Measurements from ENCODE around the gene STN1. TPM values are rescaled to one million over a fixed set of nuclear protein-coding genes. Genes with fewer than 3 reads are reported as not detected.
"Not testable (repeated sequence)": the region's sequence is repeated elsewhere in the genome, so short reads cannot be mapped to it uniquely, and the experiment has no call there.

STN1 gene
- total RNA-seq, 6 experiments from 2014 or later = 12.1 to 15.6 (median 14.7) TPM

- peaks cover 2% of the 10 kb centered on the region for H3K27me3 Mint-ChIP-seq (ENCODE audit: insufficient read depth)
- H3K36me3 Mint-ChIP-seq (ENCODE audit: low read depth) = peaks cover 4% of the 10 kb centered on the region; the same call in 1 of the 2 replicates
- DNase-seq = no peak
- no peak for TF ChIP-seq CTCF (IDR thresholded peaks at IDR 0.05)
- H3K27ac Mint-ChIP-seq = no peak overlapping the region
- peaks cover 88% of the 10 kb centered on the region for H3K4me1 Mint-ChIP-seq (ENCODE audit: low read depth)
- no peak overlapping the region for H3K4me3 Mint-ChIP-seq
- H3K9me3 Mint-ChIP-seq = no peaks in the 10 kb centered on the region
Measured at GRCh38 chr10:103847346-103847745, 70.6 kb downstream of the STN1 start.

GRCh38 chr10:103845972-103846371, 72.0 kb downstream of the STN1 start:
- no peak for TF ChIP-seq CTCF (IDR thresholded peaks at IDR 0.05)
- Mint-ChIP-seq H3K27me3 (ENCODE audit: insufficient read depth) (peaks cover 2% of the 10 kb centered on the region), H3K9me3 (no peaks in the 10 kb centered on the region), H3K36me3 (ENCODE audit: low read depth) (peaks cover 4% of the 10 kb centered on the region; the same call in 1 of the 2 replicates), H3K4me1 (ENCODE audit: low read depth) (peaks cover 76% of the 10 kb centered on the region), H3K4me3 (no peak overlapping the region), H3K27ac (peak overlapping the region; percentile 61)
- no peak for DNase-seq

- not testable (repeated sequence) for H3K36me3 Mint-ChIP-seq (ENCODE audit: low read depth); H3K4me3 Mint-ChIP-seq; H3K27me3 Mint-ChIP-seq (ENCODE audit: insufficient read depth); H3K9me3 Mint-ChIP-seq; DNase-seq
- H3K27ac Mint-ChIP-seq = peak overlapping the region; percentile 61
- peaks cover 69% of the 10 kb centered on the region for H3K4me1 Mint-ChIP-seq (ENCODE audit: low read depth)
Measured at GRCh38 chr10:103845346-103845745, 72.6 kb downstream of the STN1 start.

- Mint-ChIP-seq H3K27me3 (ENCODE audit: insufficient read depth) (peaks cover 2% of the 10 kb centered on the region), H3K36me3 (ENCODE audit: low read depth) (peaks cover 4% of the 10 kb centered on the region; the same call in 1 of the 2 replicates), H3K9me3 (no peaks in the 10 kb centered on the region), H3K4me3 (peak overlapping the region; percentile 48; the same call in 1 of the 2 replicates), H3K4me1 (ENCODE audit: low read depth) (peaks cover 65% of the 10 kb centered on the region), H3K27ac (peak overlapping the region; percentile 94)
- TF ChIP-seq CTCF (IDR thresholded peaks at IDR 0.05) = no peak
- DNase-seq = peak; percentile 63
Measured at GRCh38 chr10:103843854-103844570, 74.0 kb downstream of the STN1 start.

GRCh38 chr10:103843045-103843444, 74.9 kb downstream of the STN1 start:
- peak overlapping the region; percentile 94 for H3K27ac Mint-ChIP-seq
- peaks cover 4% of the 10 kb centered on the region; the same call in 1 of the 2 replicates for H3K36me3 Mint-ChIP-seq (ENCODE audit: low read depth)
- peaks cover 2% of the 10 kb centered on the region for H3K27me3 Mint-ChIP-seq (ENCODE audit: insufficient read depth)
- no peaks in the 10 kb centered on the region for H3K9me3 Mint-ChIP-seq
- H3K4me3 Mint-ChIP-seq = no peak overlapping the region
- no peak for DNase-seq
- H3K4me1 Mint-ChIP-seq (ENCODE audit: low read depth) = peaks cover 66% of the 10 kb centered on the region
- no peak for TF ChIP-seq CTCF (IDR thresholded peaks at IDR 0.05)

GRCh38 chr10:103842605-103843004, 75.4 kb downstream of the STN1 start:
- Mint-ChIP-seq H3K4me3 (no peak overlapping the region), H3K27ac (peak overlapping the region; percentile 23; the same call in 1 of the 2 replicates), H3K4me1 (ENCODE audit: low read depth) (peaks cover 67% of the 10 kb centered on the region), H3K27me3 (ENCODE audit: insufficient read depth) (peaks cover 2% of the 10 kb centered on the region), H3K36me3 (ENCODE audit: low read depth) (peaks cover 4% of the 10 kb centered on the region; the same call in 1 of the 2 replicates), H3K9me3 (no peaks in the 10 kb centered on the region)
- TF ChIP-seq CTCF (IDR thresholded peaks at IDR 0.05) = no peak
- DNase-seq = no peak
